ENCODE data around the gene TMEM176B.

TMEM176B gene

GRCh38 chr7:150799741-150800580 lies at the start of gene TMEM176B:
Gene TMEM176B (minus strand): TSS chr7:150800364. CDS start chr7:150796569, 3,795 bp downstream.
- no peak for DNase-seq (ENCODE audit: low read depth in 2 of 2, low spot score in 1 of 2)

- no peak for DNase-seq (ENCODE audit: low read depth in 2 of 2, low spot score in 1 of 2)
Observed at GRCh38 chr7:150849204-150849775, 49.1 kb upstream of the TMEM176B start.

GRCh38 chr7:150848561-150849115 lies 48.5 kb upstream of the TMEM176B start:
- DNase-seq (ENCODE audit: low read depth in 2 of 2, low spot score in 1 of 2) = no peak

- no peak for DNase-seq (ENCODE audit: low read depth in 2 of 2, low spot score in 1 of 2)
Observed at GRCh38 chr7:150848111-150848510, 47.9 kb upstream of the TMEM176B start.

- no peak for DNase-seq (ENCODE audit: low read depth in 2 of 2, low spot score in 1 of 2)
Observed at GRCh38 chr7:150847536-150847935, 47.4 kb upstream of the TMEM176B start.

GRCh38 chr7:150846291-150847115 lies 46.3 kb upstream of the TMEM176B start:
- DNase-seq (ENCODE audit: low read depth in 2 of 2, low spot score in 1 of 2) = no peak

GRCh38 chr7:150845421-150845861 lies 45.3 kb upstream of the TMEM176B start:
- no peak for DNase-seq (ENCODE audit: low read depth in 2 of 2, low spot score in 1 of 2)

GRCh38 chr7:150842716-150843115 lies 42.6 kb upstream of the TMEM176B start:
- DNase-seq (ENCODE audit: low read depth in 2 of 2, low spot score in 1 of 2) = no peak

GRCh38 chr7:150842018-150842417 lies 41.9 kb upstream of the TMEM176B start:
- DNase-seq (ENCODE audit: low read depth in 2 of 2, low spot score in 1 of 2) = no peak

GRCh38 chr7:150838965-150839650 lies 38.9 kb upstream of the TMEM176B start:
- DNase-seq (ENCODE audit: low read depth in 2 of 2, low spot score in 1 of 2) = no peak

GRCh38 chr7:150835702-150836280 lies 35.6 kb upstream of the TMEM176B start:
- DNase-seq (ENCODE audit: low read depth in 2 of 2, low spot score in 1 of 2) = no peak

- DNase-seq (ENCODE audit: low read depth in 2 of 2, low spot score in 1 of 2) = no peak
Observed at GRCh38 chr7:150835019-150835418, 34.9 kb upstream of the TMEM176B start.

GRCh38 chr7:150831851-150832250 lies 31.7 kb upstream of the TMEM176B start:
- no peak for DNase-seq (ENCODE audit: low read depth in 2 of 2, low spot score in 1 of 2)

GRCh38 chr7:150830937-150831336 lies 30.8 kb upstream of the TMEM176B start:
- no peak for DNase-seq (ENCODE audit: low read depth in 2 of 2, low spot score in 1 of 2)

GRCh38 chr7:150829426-150829825 lies 29.3 kb upstream of the TMEM176B start:
- DNase-seq (ENCODE audit: low read depth in 2 of 2, low spot score in 1 of 2) = no peak

- no peak for DNase-seq (ENCODE audit: low read depth in 2 of 2, low spot score in 1 of 2)
Observed at GRCh38 chr7:150828384-150828783, 28.2 kb upstream of the TMEM176B start.

GRCh38 chr7:150826061-150826849 lies 26.1 kb upstream of the TMEM176B start:
- DNase-seq (ENCODE audit: low read depth in 2 of 2, low spot score in 1 of 2) = no peak

GRCh38 chr7:150824379-150825177 lies 24.4 kb upstream of the TMEM176B start:
- DNase-seq (ENCODE audit: low read depth in 2 of 2, low spot score in 1 of 2) = no peak
